NCI-H2171 (cell line): ENCODE measurements around the gene EHF.
"Not testable (repeated sequence)": the region's sequence is repeated elsewhere in the genome, so short reads cannot be mapped to it uniquely, and the experiment has no call there.

Source experiments
- DNase-seq: peaks from one replicate; lab custom pipeline; 2025; lab: John Stamatoyannopoulos, UW

EHF gene

GRCh38 chr11:34668583-34669053 lies 47.7 kb downstream of the EHF start:
- DNase-seq, result no peak

DNA sequence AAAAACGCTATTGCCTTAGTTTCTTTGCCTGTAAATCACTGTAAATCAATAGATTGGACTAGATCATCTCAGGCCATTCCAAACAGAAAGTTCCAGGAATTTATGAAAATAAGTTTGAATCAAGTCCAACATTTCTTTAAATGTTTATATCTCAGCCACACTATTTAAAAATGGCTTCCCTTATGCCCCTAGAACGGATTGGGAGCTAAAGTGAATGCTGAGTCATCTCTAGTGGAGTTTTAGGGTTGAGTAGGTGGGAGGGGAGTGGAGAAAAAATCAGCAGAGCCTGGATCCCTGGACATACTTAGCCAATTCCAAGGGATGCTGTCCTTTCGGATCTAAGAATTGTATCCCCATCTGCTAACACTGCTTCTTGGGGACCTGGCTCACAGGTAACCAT lies 48.6 kb downstream of the EHF start:
- DNase-seq, result no peak

DNA sequence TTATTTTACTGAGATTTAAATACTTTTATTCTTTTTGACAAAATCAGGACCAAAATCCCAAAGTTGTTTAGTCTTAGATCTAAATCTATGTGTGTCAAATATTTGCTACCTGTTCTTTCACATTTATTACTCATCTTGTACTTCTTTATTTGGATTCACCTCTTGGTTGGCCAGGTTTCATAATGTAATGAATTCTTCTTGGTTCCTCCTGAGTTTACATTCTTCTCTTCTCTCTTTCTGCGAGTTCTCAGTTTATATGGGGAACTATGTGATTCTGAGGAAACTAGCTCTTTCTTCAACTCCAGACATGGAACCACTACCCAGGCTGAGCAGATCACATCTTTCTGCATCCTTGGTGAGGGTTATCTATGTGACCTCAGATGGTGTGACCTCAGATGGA lies 50.2 kb downstream of the EHF start:
- no peak for DNase-seq

GRCh38 chr11:34671946-34672345 lies 51.1 kb downstream of the EHF start:
- no peak for DNase-seq

DNA sequence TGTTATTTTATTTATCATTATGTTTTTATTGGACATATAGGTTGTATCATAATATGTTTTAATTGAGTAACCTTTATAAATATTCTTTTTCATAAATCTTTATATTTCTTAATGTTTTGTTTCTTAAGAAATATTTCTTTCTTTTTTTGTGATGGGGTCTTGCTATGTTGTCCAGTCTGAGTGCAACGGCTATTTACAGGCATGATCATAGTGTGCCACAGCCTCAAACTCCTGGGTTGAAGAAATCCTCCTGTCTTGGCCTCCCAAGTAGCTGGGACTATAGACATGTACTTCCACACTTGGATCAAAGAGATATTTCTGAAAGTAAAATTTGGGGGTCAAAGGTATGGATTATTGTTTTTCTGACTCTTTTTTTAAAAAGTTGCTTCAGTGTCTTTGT lies 53.1 kb downstream of the EHF start:
- no peak for DNase-seq

GRCh38 chr11:34676227-34676626 lies 55.3 kb downstream of the EHF start:
- no peak for DNase-seq

DNA sequence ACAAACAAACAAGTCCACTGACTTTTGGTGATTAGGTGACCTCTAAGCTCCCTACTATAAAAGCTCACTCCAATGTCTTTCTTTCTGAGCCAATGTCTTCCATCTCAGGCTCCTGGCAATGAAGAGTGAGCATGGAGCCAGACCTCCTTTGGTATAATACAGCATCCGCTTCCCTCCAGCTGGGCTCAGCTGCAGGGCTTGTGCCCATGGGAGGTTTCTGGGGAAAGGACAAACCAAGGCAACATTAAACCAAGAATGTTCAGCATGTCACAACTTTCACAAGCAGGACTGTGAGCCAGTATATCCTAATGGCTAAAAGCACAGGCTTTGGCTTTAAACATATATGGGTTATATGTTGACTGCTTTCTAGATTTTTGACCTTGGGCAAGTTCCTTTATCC lies 58.8 kb downstream of the EHF start:
- DNase-seq, result no peak

- DNase-seq, result no peak
Measured at GRCh38 chr11:34680206-34680605, 59.3 kb downstream of the EHF start.

- DNase-seq, result no peak
Measured at GRCh38 chr11:34680918-34681586, 60.2 kb downstream of the EHF start.

DNA sequence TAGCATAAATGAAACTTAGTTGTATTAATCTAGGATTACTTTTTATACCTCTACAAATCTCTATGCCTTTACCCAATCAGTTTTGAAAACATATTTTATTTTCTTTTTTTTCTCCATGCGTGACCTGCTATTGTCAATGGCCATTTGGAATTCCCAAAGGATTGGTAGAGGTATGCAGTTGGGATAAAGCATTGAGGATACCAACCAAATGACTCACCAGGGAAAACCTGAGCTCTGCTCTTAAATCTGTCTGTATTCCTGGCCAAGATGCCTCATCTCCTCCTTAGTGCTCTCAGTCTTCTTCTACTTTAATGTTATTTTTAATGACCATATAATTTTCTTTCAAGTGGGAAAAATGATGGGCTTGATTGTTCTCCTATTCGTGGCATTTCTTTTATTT lies 61.9 kb downstream of the EHF start:
- no peak for DNase-seq

GRCh38 chr11:34683396-34683795 lies 62.5 kb downstream of the EHF start:
- DNase-seq, result no peak

DNA sequence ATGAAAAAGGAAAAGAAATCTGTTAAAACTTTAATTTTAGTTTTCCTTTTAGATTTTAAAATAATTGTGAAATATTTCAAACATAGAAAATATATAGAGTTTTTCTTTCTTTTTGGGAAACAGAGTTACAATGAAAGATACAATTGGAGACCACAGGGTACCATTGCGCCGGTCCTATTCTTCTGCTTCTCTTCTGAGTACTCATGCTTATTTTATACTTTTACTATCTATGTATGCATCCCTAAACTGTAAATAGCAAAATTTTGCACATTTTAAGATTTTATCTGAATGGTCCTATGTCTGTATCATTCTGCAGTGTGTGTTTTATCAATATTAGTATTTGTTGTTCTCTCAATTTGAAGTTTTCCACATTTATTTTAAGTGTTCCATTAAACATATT lies 65.0 kb downstream of the EHF start:
- no peak for DNase-seq

GRCh38 chr11:34692299-34692698 lies 71.4 kb downstream of the EHF start:
- not testable (repeated sequence) for DNase-seq

DNA sequence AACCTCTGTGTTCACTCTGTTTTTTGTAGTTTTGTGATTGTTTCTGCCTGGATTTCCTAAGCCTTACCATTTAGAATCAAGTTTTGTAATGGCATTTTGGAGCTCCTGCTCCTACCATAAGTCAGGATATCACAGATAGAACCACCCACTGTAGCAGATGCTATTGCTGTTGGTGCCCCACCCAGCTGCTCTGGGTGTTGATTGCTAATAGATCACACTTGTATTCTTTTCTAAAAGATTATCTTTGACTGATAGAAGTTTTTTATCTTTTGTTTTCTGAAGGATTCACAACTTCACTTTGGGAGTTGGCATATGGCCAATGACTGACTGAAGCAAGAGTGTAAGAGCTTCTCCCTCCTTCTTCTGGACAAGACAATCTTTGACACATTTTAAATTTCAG lies 76.0 kb downstream of the EHF start:
- DNase-seq, result no peak

GRCh38 chr11:34706709-34707461 lies 86.0 kb downstream of the EHF start:
- DNase-seq, result no peak

- DNase-seq, result no peak
Measured at GRCh38 chr11:34707462-34707840, 86.6 kb downstream of the EHF start.
